Measurements from ENCODE around the gene AIG1. TPM values are rescaled to one million over a fixed set of nuclear protein-coding genes. Genes with fewer than 3 reads are reported as not detected.

The AIG1 gene
- total and polyA plus RNA-seq, 2 experiments from 2014 or later, result 44.7 to 46.9 TPM

DNA sequence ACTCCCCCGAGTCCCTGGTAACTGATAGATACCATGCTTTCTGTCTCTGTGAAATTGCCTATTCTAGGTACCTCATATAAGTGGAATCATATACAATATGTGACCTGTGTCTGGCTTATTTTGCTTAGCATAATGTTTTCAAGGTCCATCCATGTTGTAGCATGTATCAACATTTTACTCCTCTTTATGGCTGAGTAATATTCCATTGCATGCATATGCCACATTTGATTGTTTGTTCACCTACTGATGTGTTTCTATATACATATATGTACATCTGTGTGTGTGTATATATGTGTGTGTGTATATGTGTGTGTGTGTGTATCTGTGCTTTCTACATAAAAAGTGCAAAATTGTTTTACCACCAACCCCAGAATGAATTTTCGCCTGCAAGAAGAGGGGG, 270.7 kb downstream of the AIG1 start:
- no peak overlapping the region for H3K4me2 ChIP-seq (ENCODE audit: unreplicated experiment)
- WGBS, 2 experiments (ENCODE audit: low coverage in 1 of 2, low lambda C conversion rate in 2 of 2, missing lambda C conversion rate in 2 of 2), result 98 to 100% methylated on average over 2 of the region's 2 CpGs
- H3K27me3 ChIP-seq (replicated peaks; ENCODE audit: insufficient read depth), result no peaks in the 10 kb centered on the region
- H2AFZ ChIP-seq, result no peak overlapping the region
- H3K79me2 ChIP-seq (ENCODE audit: insufficient read depth), result no peaks in the 10 kb centered on the region
- no peaks in the 10 kb centered on the region for H3K36me3 ChIP-seq (ENCODE audit: low read depth)
- TF ChIP-seq EZH2 (IDR thresholded peaks at IDR 0.05; ENCODE audit: insufficient read depth, poor library complexity, severe bottlenecking) (no peak), EZH2phosphoT487 (IDR thresholded peaks at IDR 0.05; ENCODE audit: insufficient read depth, low read depth) (no peak)
- peaks cover 23% of the 10 kb centered on the region for H3F3A ChIP-seq (ENCODE audit: insufficient read depth)
- H4K20me1 ChIP-seq (ENCODE audit: insufficient read depth), result no peaks in the 10 kb centered on the region
- in situ Hi-C loops (cut with MboI), result no loop called here
- no peaks in the 10 kb centered on the region for H3K9me3 ChIP-seq (ENCODE audit: low read depth)
- no peak overlapping the region for H3K9ac ChIP-seq
- H3K4me1 ChIP-seq (ENCODE audit: insufficient read depth), result peaks cover 16% of the 10 kb centered on the region
- H3K4me3 ChIP-seq, result no peak overlapping the region
- no peak overlapping the region for H3K27ac ChIP-seq
- no peaks in the 10 kb centered on the region; the same call in 1 of the 2 replicates for H3K9me2 ChIP-seq (ENCODE audit: insufficient read depth)
- DNase-seq, result no peak

DNA sequence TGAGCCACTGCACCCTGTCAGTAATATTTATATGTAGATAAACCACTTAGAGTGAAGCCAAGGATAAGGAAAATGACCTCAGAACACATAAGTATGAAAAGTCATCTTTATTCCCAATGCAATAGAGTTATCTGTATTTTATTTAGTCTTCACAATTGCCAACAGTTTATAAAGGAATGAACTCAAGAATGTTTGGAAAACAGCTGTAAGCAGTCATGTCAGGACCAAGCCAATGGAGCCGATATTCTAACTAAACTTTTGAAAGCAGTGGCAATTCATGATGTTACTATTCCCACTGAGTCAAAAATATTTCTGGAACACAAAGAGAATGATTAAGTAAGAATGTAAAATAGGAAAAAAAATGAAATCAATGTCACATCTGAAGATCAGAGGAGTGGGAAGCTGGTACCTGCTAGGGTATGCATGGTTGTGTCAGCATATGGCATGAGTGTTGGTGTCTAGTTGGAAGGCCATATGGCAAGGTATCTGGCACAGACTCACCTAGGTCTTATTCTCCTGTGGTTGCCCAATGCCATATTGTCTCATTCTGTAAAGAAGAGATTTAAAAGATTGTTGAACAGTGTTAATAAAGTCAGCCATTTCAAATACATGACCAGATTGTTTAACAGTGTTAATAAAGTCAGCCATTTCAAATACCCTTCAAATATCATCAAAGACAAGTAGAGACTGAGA, 271.6 kb downstream of the AIG1 start:
- DNase-seq, result no peak

DNA sequence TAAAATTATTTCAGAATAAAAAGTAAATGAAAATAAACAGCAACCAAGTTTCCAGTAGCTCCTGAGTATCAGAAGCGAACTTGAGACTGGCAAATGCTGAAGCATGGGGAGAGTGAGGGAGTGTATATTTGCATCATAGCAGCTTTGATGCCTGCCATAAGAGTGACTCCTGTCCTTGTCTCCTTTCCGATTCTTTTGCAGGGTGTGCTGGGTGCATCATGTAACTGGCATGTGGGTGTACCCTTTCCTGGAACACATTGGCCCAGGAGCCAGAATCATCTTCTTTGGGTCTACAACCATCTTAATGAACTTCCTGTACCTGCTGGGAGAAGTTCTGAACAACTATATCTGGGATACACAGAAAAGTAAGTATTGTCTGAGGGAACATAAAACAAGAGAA, 272.4 kb downstream of the AIG1 start:
- in situ Hi-C loops (cut with MboI), result no loop called here
- Histone ChIP-seq H3K4me3 (no peak overlapping the region), H3K36me3 (ENCODE audit: low read depth) (no peaks in the 10 kb centered on the region), H3K79me2 (ENCODE audit: insufficient read depth) (no peaks in the 10 kb centered on the region), H3F3A (ENCODE audit: insufficient read depth) (peaks cover 32% of the 10 kb centered on the region), H3K9ac (no peak overlapping the region), H3K4me1 (ENCODE audit: insufficient read depth) (peaks cover 26% of the 10 kb centered on the region), H3K9me3 (ENCODE audit: low read depth) (no peaks in the 10 kb centered on the region), H2AFZ (0 out of 2 replicates have a peak overlapping the region, but pooled peaks have one; percentile 1), H3K27me3 (replicated peaks; ENCODE audit: insufficient read depth) (no peaks in the 10 kb centered on the region), H3K4me2 (ENCODE audit: unreplicated experiment) (no peak overlapping the region), H3K9me2 (ENCODE audit: insufficient read depth) (no peaks in the 10 kb centered on the region; the same call in 1 of the 2 replicates), H3K27ac (peak overlapping the region; percentile 2; the same call in 1 of the 2 replicates), H4K20me1 (ENCODE audit: insufficient read depth) (no peaks in the 10 kb centered on the region)
- DNase-seq, result peak; percentile 47
- WGBS, 2 experiments (ENCODE audit: low coverage in 1 of 2, low lambda C conversion rate in 2 of 2, missing lambda C conversion rate in 2 of 2), result 58 to 60% methylated on average over 2 of the region's 2 CpGs
- TF ChIP-seq EZH2phosphoT487 (IDR thresholded peaks at IDR 0.05; ENCODE audit: insufficient read depth, low read depth) (no peak), EZH2 (IDR thresholded peaks at IDR 0.05; ENCODE audit: insufficient read depth, poor library complexity, severe bottlenecking) (no peak)

More for the DNA sequence above, 271.6 kb downstream of the AIG1 start:
- Histone ChIP-seq H2AFZ (no peak overlapping the region), H3F3A (ENCODE audit: insufficient read depth) (peaks cover 31% of the 10 kb centered on the region), H3K4me1 (ENCODE audit: insufficient read depth) (peaks cover 26% of the 10 kb centered on the region), H3K36me3 (ENCODE audit: low read depth) (no peaks in the 10 kb centered on the region), H3K27me3 (replicated peaks; ENCODE audit: insufficient read depth) (no peaks in the 10 kb centered on the region), H3K9me3 (ENCODE audit: low read depth) (no peaks in the 10 kb centered on the region), H3K9me2 (ENCODE audit: insufficient read depth) (no peaks in the 10 kb centered on the region; the same call in 1 of the 2 replicates), H3K9ac (no peak overlapping the region), H3K4me3 (no peak overlapping the region), H4K20me1 (ENCODE audit: insufficient read depth) (no peaks in the 10 kb centered on the region), H3K4me2 (ENCODE audit: unreplicated experiment) (no peak overlapping the region), H3K27ac (no peak overlapping the region), H3K79me2 (ENCODE audit: insufficient read depth) (no peaks in the 10 kb centered on the region)
- TF ChIP-seq EZH2 (IDR thresholded peaks at IDR 0.05; ENCODE audit: insufficient read depth, poor library complexity, severe bottlenecking) (no peak), EZH2phosphoT487 (IDR thresholded peaks at IDR 0.05; ENCODE audit: insufficient read depth, low read depth) (no peak)
- in situ Hi-C loops (cut with MboI), result no loop called here
- WGBS, 2 experiments (ENCODE audit: low coverage in 1 of 2, low lambda C conversion rate in 2 of 2, missing lambda C conversion rate in 2 of 2), result 48 to 53% methylated on average over 1 of the region's 1 CpG

DNA sequence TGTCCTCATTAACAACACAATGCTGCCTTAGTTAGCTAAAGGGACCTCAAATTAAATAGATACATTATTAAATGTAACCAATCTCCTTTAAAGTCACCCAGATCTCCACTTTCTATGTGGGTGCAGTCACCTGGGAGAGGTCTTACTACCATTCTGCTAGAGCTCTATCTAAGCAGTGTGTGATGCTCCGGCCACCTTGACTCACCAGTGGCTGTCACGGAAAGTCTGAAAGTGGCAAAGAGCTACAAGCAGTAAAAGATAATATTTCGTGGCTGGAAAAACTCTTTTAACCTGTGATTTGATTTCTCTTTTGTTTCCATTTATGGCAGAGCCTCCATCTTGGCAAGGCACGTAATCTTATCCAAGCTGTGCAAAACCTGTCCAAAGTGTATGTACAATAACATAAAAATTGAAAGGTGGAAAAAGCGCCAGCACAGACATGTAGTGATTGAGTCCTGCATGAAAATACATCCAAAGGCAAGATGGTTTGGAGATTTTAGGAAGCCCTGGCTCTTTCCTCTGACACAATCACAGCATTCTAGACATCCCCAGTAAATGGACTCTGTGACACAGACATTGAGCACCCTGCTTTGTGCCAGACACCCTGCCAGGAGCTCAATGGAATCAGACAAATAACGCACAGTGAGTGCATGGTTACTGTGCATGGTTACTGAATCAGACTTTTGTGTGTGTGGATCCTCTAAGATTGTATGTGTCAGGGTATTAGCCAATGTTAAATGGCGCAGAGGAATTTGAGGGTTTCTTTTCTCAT, 273.2 kb downstream of the AIG1 start:
- Histone ChIP-seq H3K27me3 (replicated peaks; ENCODE audit: insufficient read depth) (no peaks in the 10 kb centered on the region), H3K4me3 (no peak overlapping the region), H3K9me3 (ENCODE audit: low read depth) (no peaks in the 10 kb centered on the region), H3K9ac (no peak overlapping the region), H3K27ac (0 out of 2 replicates have a peak overlapping the region, but pooled peaks have one; percentile 2), H3K4me1 (ENCODE audit: insufficient read depth) (peaks cover 26% of the 10 kb centered on the region), H3K4me2 (ENCODE audit: unreplicated experiment) (no peak overlapping the region), H3K36me3 (ENCODE audit: low read depth) (no peaks in the 10 kb centered on the region), H4K20me1 (ENCODE audit: insufficient read depth) (no peaks in the 10 kb centered on the region), H3F3A (ENCODE audit: insufficient read depth) (peaks cover 31% of the 10 kb centered on the region), H3K79me2 (ENCODE audit: insufficient read depth) (no peaks in the 10 kb centered on the region), H2AFZ (no peak overlapping the region), H3K9me2 (ENCODE audit: insufficient read depth) (no peaks in the 10 kb centered on the region)
- TF ChIP-seq EZH2phosphoT487 (IDR thresholded peaks at IDR 0.05; ENCODE audit: insufficient read depth, low read depth) (no peak), EZH2 (IDR thresholded peaks at IDR 0.05; ENCODE audit: insufficient read depth, poor library complexity, severe bottlenecking) (no peak)
- 86 to 87% methylated on average over 7 of the region's 7 CpGs for WGBS, 2 experiments (ENCODE audit: low coverage in 1 of 2, low lambda C conversion rate in 2 of 2, missing lambda C conversion rate in 2 of 2)
- in situ Hi-C loops (cut with MboI), result no loop called here
- peak; percentile 60 for DNase-seq

Measured in GM23248 (cell line).